ENCODE measurements around the gene RBM20.
"Not testable (repeated sequence)": the region's sequence is repeated elsewhere in the genome, so short reads cannot be mapped to it uniquely, and the experiment has no call there.

Gene RBM20

GRCh38 chr10:110765513-110766319 lies 121.6 kb downstream of the RBM20 start:
- DNase-seq, result no peak

- not testable (repeated sequence) for DNase-seq
Observed at GRCh38 chr10:110767601-110768000, 123.5 kb downstream of the RBM20 start.

- DNase-seq, result no peak
Observed at GRCh38 chr10:110770243-110770642, 126.1 kb downstream of the RBM20 start.

DNA sequence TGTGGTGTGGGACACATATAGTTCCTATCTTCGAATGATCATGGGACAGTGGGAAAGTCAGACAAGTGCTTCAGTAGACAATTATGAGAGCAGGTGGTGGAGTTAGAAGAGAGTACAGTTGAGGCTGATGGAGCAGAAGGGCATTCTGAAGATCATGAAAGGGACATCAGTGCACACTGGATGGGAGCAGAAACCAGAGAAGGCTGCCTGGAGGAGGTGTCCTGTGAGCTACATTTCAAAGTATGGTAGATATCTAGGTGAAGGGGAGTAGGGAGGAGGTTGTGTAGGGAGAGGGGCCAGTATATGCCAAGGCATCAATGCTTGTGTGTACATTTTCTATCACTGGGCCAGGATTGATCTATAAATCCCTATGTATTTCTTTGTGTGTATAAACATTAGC lies 127.3 kb downstream of the RBM20 start:
- DNase-seq, result no peak

DNA sequence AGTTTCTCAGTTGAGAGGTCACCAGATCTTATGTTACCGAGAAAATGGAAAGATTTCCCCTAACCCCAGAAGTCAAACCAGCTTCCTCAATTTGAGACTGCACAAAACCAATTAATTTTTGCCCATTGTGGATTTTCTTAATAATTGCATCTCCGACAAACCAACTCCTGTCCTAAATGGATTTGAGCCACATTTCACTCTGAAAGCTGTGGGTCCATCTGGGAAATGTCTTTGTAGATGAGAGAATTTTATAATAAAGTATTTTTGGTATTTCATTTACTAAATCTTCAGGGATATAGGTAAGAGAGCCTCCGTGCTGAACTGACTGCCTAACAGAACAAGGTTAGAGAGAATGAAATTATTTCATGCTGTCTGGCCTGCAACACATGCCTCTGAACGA lies 127.9 kb downstream of the RBM20 start:
- DNase-seq, result no peak

DNA sequence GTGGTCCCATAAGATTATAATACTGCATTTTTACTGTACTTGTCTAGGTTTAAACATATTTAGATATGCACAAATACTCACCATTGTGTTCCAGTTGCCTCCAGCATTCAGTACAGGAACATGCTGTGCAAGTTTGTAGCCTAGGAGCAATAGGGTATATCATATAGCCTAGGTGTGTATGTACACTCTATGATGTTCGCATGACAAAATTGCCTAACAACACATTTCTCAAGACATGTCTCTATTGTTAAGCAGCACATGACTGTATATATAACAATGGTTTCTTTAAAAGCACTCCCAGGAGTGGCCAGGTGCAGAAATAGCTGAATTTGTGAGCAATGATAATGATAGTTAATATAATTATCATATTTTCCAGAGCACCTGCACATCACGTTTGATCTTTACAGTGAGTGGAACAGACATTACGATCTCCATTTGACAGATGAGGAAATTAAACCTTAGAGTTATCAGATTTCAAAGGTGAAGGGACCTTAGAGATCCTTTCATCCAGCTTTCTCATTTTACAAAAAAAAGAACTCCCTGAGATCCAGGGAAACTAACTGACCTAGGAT lies 128.4 kb downstream of the RBM20 start:
- DNase-seq, result no peak

DNA sequence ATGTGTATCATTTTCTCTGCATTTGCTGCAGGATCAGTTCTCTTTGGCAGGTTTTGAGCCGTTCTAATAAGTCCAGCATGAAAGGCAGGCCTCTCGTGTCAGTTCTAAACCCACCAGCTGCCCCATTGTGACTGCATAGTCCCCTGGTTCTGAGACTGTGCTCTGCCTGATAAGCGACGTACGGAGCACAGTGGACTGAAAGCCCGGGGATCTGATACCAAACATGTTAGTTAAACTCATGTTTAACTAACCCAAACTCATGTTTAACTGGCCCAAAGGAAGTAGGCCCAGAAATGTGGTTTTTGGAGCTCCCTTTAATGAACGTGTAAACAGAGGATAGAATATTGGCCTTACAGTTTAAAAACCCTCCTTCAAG lies 129.5 kb downstream of the RBM20 start:
- no peak for DNase-seq

GRCh38 chr10:110774069-110775019 lies 130.2 kb downstream of the RBM20 start:
- DNase-seq, result peak; percentile 92

GRCh38 chr10:110775020-110775375 lies 130.9 kb downstream of the RBM20 start:
- no peak for DNase-seq

DNA sequence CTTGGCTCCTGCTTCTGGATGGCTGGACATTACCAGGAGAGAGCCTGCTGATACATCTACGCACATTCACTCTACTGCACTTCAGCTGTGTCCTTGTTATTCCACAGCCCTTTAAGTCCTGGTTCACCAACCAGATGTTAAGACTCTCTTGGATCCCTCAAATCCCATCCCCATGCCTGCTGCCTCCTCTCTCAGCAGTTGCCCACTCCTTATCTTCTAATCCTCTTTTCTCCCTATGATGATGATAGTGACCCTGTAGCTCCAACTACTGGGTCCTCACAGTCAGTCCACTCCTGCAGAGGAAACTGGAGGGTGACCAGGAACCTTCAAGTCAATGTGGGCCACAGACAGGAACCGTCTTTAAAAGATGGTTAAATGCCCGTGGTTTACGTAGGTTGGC lies 131.3 kb downstream of the RBM20 start:
- DNase-seq, result no peak

- DNase-seq, result no peak
Observed at GRCh38 chr10:110777017-110777416, 132.9 kb downstream of the RBM20 start.

- DNase-seq, result no peak
Observed at GRCh38 chr10:110777661-110778060, 133.5 kb downstream of the RBM20 start.

DNA sequence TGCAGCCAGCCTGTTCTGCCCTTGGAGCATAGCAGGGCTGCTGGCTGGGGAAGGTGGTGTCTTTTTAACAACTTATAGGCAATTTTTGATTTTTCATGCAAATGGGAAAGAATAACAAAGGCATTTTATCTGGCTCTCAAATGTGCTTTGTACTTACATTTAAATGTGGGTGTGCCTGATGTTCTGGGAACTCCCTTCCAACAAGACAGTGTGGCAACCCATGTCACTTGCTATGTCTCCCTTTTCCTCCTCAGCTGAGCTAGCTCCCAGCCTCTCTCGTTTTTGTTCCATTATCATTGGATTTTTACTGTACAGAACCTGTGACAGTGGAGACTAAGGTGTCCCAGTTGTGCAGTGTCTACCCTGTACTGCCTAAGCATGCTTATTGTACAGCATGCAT lies 134.1 kb downstream of the RBM20 start:
- no peak for DNase-seq

- no peak for DNase-seq
Observed at GRCh38 chr10:110779489-110779888, 135.4 kb downstream of the RBM20 start.

DNA sequence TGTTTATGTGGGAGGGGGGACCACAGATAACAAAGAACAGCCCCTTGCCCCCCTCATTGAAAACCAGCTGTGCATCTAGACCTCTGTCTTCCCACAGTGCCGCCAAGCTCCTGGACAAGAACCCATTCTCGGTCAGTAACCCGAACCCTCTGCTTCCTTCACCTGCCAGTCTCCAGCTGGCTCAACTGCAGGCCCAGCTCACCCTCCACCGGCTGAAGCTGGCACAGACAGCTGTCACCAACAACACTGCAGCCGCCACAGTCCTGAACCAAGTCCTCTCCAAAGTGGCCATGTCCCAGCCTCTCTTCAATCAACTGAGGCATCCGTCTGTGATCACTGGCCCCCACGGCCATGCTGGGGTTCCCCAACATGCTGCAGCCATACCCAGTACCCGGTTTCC lies 136.6 kb downstream of the RBM20 start:
- no peak for DNase-seq

DNA sequence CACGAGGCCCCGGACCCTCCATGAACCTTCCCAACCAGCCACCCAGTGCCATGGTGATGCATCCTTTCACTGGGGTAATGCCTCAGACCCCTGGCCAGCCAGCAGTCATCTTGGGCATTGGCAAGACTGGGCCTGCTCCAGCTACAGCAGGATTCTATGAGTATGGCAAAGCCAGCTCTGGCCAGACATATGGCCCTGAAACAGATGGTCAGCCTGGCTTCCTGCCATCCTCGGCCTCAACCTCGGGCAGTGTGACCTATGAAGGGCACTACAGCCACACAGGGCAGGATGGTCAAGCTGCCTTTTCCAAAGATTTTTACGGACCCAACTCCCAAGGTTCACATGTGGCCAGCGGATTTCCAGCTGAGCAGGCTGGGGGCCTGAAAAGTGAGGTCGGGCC lies 137.0 kb downstream of the RBM20 start:
- no peak for DNase-seq

- DNase-seq, result no peak
Observed at GRCh38 chr10:110782616-110783015, 138.5 kb downstream of the RBM20 start.

GRCh38 chr10:110783509-110784107 lies 139.5 kb downstream of the RBM20 start:
- DNase-seq, result no peak

DNA sequence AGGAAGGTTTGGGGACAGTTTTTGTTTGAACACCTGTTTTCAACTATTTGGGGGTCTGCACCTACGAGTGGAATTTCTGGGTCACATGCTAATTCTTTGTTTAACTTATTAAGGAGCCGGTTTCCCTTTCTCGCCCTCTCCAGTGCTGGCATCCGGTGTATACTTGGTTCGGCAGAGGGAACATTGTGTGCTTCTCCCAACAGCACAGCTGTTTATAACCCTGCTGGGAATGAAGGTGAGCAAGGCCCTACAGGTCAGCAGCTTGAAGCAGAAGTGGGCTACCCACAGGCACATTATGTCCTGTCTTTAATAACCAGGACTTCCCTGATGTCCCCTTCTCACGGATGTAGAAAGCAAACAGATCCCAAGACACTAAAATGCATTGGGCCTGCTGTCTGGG lies 140.1 kb downstream of the RBM20 start:
- no peak for DNase-seq

DNA sequence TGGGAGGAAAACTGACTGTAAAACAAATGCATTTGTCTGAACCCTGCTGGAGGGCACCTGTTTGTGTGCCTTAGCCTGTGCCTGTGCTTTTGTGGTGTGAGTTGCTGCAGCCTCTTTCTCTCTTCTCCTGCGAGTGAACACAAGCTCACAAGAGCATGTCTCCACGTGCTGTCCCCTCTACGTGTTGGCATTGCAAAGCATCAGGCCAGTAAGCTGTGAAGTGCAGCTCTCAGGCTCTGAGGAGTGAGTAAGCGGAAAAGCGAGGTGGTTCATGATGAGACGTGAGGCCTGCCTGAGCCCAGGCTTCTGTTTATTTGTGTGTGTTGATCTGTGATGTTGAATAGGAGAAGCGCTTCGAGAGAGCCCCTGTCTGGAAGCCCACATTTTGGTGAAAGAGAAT lies 142.0 kb downstream of the RBM20 start:
- DNase-seq, result peak; percentile 12

- DNase-seq, result no peak
Observed at GRCh38 chr10:110788620-110789385, 144.7 kb downstream of the RBM20 start.

GRCh38 chr10:110789604-110790433 lies 145.7 kb downstream of the RBM20 start:
- DNase-seq, result no peak

All from kidney glomerular epithelial cell (primary cell).